Iris pigment epithelial cell (primary cell): ENCODE data around the gene SMO.

ENCODE experiments used
- DNase-seq: peaks from one replicate; pipeline ENCODE4 v3.0.0-alpha.2; 2011; ENCODE audit warnings: low read depth

SMO gene

GRCh38 chr7:129188372-129188891 is at the start of gene SMO:
Gene SMO (plus strand): TSS chr7:129188633. CDS start chr7:129189152, 519 bp downstream.
- DNase-seq: peak; percentile 28

DNA sequence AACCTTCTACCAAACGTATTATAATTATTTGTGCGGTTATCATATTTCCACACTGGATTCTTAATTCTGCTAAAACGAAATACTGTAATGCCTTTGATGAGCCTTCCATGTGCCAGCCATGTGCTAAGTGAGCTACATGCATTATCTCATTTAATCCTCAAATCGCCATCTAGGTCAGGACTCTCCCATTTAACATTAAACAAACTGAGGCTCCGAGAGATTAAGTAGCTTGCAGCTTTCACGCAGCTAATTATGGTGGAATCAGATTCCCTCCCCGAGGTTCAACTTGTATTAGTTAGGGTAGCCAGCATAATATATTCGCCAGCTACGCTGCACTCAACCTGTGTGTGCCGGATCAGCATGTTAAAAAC is 44.7 kb upstream of the SMO start:
- DNase-seq: no peak

- peak; percentile 70 for DNase-seq
Measured at GRCh38 chr7:129144095-129144833, 44.2 kb upstream of the SMO start, which contains the start of gene TSPAN33. Gene TSPAN33 (plus strand): TSS chr7:129144707. CDS start chr7:129144981, 274 bp downstream.

- no peak for DNase-seq
Measured at GRCh38 chr7:129144834-129145668, 43.4 kb upstream of the SMO start.

DNA sequence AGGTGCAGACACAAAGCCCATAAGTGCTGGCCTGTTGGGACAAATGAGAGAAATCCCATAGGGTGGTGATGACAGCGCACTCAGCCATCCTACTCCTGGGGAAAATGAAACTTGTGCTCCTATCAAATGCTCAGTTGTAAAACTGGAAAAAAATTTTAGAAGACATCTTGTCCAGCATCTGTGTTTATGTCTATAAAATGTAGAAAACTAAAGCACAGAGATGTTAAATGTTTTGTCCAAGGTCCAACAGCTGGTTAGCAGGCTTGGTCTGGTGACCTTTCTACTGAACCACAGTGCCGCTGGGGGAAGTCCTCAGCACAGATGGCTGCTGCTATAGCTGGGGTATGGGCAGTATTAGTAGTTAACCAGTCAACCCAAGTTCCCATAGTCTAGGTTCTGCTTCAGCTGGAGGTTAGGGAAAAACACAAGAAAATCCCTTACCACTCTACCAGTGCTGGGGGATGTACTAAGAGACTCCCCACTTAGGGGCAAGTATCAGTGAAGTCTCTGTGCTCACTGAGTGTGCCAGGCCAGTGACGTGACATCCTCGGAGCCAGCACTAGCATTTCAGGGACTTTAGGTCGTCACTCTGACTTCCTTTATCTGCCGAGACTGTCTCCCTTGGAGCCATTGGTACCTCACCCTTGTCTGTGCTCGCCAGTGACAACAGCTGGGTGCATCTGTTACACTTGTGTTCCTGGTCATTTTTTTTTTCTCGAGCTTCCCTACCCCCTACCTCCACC is 42.0 kb upstream of the SMO start:
- no peak for DNase-seq

- DNase-seq: no peak
Measured at GRCh38 chr7:129147731-129148130, 40.7 kb upstream of the SMO start.

DNA sequence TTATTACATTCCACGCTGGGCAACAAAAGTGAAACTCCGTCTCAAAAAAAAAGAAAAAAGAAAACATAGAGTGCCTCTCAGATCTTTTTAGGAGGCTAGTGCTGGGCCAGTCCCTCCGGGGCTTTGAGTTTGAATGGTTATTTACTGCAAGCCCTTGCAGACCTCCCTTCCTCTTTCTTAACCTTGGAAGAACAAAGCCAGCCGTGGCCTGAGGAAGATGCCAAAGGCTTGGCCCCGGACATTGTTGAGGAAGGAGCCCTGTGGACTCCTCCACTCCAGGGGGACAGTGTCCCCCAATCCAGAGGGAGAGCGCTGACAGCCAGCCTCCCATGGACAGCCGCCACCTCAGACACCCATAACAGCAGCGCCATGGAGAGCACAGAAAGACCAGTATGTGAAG is 38.9 kb upstream of the SMO start:
- no peak for DNase-seq

DNA sequence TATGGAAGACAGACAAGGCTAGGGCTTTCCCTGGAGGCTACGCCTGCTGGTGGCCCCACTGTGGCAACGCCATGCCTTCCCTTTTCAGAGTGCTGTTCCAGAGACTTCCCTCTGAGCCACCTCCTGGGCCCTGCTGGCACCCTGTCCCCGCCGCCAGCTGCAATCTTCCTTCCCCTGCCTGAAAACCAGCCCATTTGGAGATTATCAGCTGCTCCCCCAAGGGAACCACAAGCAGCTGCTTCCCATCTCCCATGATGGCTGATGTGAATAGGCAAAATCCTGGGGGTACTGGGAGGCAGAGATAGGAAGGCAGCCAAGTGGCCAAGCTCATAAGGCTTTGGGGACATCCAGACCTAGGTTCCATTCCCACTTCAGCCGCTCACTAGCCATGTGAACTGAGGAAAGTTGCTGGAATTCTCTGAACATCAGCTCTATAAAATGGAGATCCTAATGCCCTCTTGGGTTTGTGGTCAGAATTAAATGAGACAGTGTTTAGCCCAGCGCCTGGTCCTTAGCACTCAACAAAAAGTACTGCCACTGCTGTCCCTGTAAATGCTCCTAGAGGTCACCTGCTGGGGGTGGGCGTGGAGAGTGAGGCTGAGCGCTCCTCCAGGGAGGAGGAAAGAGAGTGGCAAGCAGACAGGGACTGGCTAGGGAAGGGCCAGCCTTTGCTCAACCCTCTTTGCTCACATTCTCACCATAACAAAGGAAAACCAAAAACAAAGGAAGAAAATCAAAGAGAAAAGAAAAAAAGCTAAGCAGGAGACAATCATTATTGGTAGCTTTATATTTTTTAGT is 38.0 kb upstream of the SMO start:
- no peak for DNase-seq

- DNase-seq: no peak
Measured at GRCh38 chr7:129157651-129158050, 30.8 kb upstream of the SMO start.

GRCh38 chr7:129159539-129159938 is 28.9 kb upstream of the SMO start:
- no peak for DNase-seq

- no peak for DNase-seq
Measured at GRCh38 chr7:129160161-129160905, 28.1 kb upstream of the SMO start.

- DNase-seq: no peak
Measured at GRCh38 chr7:129161524-129162225, 26.8 kb upstream of the SMO start.

GRCh38 chr7:129162732-129163131 is 25.7 kb upstream of the SMO start:
- no peak for DNase-seq

GRCh38 chr7:129163875-129164544 is 24.4 kb upstream of the SMO start:
- peak; percentile 72 for DNase-seq

DNA sequence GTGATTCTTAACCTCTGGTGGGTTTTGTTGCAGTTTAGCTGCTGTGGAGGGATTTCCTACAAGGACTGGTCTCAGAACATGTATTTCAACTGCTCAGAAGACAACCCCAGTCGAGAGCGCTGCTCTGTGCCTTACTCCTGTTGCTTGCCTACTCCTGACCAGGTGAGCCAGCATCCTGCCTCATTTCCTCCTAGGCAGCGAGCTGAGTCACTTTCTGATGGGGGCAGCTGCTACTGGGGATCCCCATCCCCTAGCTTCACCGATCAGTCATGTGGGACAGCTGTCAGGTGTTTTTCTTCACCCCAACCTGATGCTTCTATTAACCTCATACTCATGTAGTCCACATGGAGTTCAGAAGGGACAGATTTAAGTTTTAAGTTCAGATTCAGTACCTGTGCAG is 21.7 kb upstream of the SMO start:
- no peak for DNase-seq

- DNase-seq: no peak
Measured at GRCh38 chr7:129167817-129168216, 20.6 kb upstream of the SMO start.

- no peak for DNase-seq
Measured at GRCh38 chr7:129168231-129169021, 20.0 kb upstream of the SMO start.

GRCh38 chr7:129169171-129169671 is 19.2 kb upstream of the SMO start:
- peak; percentile 22 for DNase-seq
